ENCODE measurements around the gene GPD1.

DNA sequence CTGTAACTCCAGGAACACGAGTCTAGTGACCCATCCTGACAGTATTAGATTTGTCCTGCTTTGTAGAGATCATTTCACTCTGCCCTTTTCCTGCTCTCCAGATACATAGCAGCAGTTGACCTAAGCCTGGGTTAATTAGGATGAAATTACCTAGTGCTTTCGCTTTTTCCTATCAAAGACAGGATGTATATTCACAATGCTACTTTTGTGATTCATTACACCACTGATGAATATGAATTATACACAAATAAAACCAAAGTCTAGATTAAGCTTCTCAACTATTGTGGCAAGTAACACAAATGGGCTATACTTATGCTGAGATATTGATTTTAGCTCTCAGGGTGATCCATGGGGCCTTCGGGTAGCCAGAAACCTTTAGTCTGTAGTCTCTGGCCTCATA is 45.5 kb downstream of the GPD1 start:
- TF ChIP-seq TAF1 (IDR thresholded peaks at IDR 0.05; ENCODE audit: low read depth) = no peak
- TF ChIP-seq, protein P1, sequence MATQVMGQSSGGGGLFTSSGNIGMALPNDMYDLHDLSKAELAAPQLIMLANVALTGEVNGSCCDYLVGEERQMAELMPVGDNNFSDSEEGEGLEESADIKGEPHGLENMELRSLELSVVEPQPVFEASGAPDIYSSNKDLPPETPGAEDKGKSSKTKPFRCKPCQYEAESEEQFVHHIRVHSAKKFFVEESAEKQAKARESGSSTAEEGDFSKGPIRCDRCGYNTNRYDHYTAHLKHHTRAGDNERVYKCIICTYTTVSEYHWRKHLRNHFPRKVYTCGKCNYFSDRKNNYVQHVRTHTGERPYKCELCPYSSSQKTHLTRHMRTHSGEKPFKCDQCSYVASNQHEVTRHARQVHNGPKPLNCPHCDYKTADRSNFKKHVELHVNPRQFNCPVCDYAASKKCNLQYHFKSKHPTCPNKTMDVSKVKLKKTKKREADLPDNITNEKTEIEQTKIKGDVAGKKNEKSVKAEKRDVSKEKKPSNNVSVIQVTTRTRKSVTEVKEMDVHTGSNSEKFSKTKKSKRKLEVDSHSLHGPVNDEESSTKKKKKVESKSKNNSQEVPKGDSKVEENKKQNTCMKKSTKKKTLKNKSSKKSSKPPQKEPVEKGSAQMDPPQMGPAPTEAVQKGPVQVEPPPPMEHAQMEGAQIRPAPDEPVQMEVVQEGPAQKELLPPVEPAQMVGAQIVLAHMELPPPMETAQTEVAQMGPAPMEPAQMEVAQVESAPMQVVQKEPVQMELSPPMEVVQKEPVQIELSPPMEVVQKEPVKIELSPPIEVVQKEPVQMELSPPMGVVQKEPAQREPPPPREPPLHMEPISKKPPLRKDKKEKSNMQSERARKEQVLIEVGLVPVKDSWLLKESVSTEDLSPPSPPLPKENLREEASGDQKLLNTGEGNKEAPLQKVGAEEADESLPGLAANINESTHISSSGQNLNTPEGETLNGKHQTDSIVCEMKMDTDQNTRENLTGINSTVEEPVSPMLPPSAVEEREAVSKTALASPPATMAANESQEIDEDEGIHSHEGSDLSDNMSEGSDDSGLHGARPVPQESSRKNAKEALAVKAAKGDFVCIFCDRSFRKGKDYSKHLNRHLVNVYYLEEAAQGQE (IDR thresholded peaks at IDR 0.05; ENCODE audit: low read depth) = no peak
- no peak for TF ChIP-seq YY1 (IDR thresholded peaks at IDR 0.05; ENCODE audit: low read depth)
- no peak for TF ChIP-seq MAX (IDR thresholded peaks at IDR 0.05)
- TF ChIP-seq NFIC (IDR thresholded peaks at IDR 0.05) = no peak
- no peak for TF ChIP-seq TEAD4 (IDR thresholded peaks at IDR 0.05)
- no peak for TF ChIP-seq EGR1 (IDR thresholded peaks at IDR 0.05)
- no peak for TF ChIP-seq FOXM1 (IDR thresholded peaks at IDR 0.05; ENCODE audit: borderline replicate concordance, low read depth)
- TF ChIP-seq USF1 (IDR thresholded peaks at IDR 0.05) = no peak
